ENCODE data around the gene PCF11. TPM values are rescaled to one million over a fixed set of nuclear protein-coding genes. Genes with fewer than 3 reads are reported as not detected.

PCF11 gene
- total RNA-seq, 1 experiment from 2014 or later: 57.5 TPM

GRCh38 chr11:83219095-83219494 is 62.2 kb downstream of the PCF11 start:
- ChIA-PET POLR2A (no interaction called here), CTCF (interaction anchor here (1.1 kb wide), 1 partner anchor 19 kb away, joined by 3 read pairs; no protein-coding TSS in a partner anchor)
- no peak for TF ChIP-seq CTCF (IDR thresholded peaks at IDR 0.05; ENCODE audit: unreplicated experiment)
- intact Hi-C loops (cut with micrococcal nuclease): no loop called here
- DNase-seq (ENCODE audit: unreplicated experiment): peak; percentile 25
- no TSS peak for BruUV-seq (replicated peaks)
- no peaks in the 10 kb centered on the region for H3K27me3 Mint-ChIP-seq (ENCODE audit: insufficient read depth, unreplicated experiment)
- peaks cover 6% of the 10 kb centered on the region for H3K4me1 Mint-ChIP-seq (ENCODE audit: insufficient read depth, unreplicated experiment)
- H3K27ac Mint-ChIP-seq (ENCODE audit: low read depth, unreplicated experiment): no peak overlapping the region
- peaks cover 9% of the 10 kb centered on the region for H3K36me3 Mint-ChIP-seq (ENCODE audit: insufficient read depth, unreplicated experiment)
- no peak overlapping the region for H3K4me3 Mint-ChIP-seq (ENCODE audit: unreplicated experiment)
- no peaks in the 10 kb centered on the region for H3K9me3 Mint-ChIP-seq (ENCODE audit: unreplicated experiment)

GRCh38 chr11:83220260-83220659 is 63.3 kb downstream of the PCF11 start:
- CTCF ChIA-PET: interaction anchor here (0.6 to 1.9 kb wide), 4 partner anchors 9 to 31 kb away, joined by 3 to 8 read pairs (median 4); no protein-coding TSS in a partner anchor
- POLR2A ChIA-PET: interaction anchor here (0.6 to 1.4 kb wide), 3 partner anchors 26 to 295 kb away, joined by 3 to 4 read pairs (median 3); partner anchors contain the start of gene ANKRD42
- DNase-seq (ENCODE audit: unreplicated experiment): peak; percentile 85
- Mint-ChIP-seq H3K36me3 (ENCODE audit: insufficient read depth, unreplicated experiment) (no peaks in the 10 kb centered on the region), H3K27ac (ENCODE audit: low read depth, unreplicated experiment) (peak overlapping the region; percentile 65), H3K9me3 (ENCODE audit: unreplicated experiment) (no peaks in the 10 kb centered on the region), H3K27me3 (ENCODE audit: insufficient read depth, unreplicated experiment) (no peaks in the 10 kb centered on the region), H3K4me3 (ENCODE audit: unreplicated experiment) (peak overlapping the region; percentile 52), H3K4me1 (ENCODE audit: insufficient read depth, unreplicated experiment) (peaks cover 6% of the 10 kb centered on the region)
- no TSS peak for BruUV-seq (replicated peaks)
- TF ChIP-seq CTCF (IDR thresholded peaks at IDR 0.05; ENCODE audit: unreplicated experiment): no peak
- intact Hi-C loops (cut with micrococcal nuclease): no loop called here

- ChIA-PET CTCF (interaction anchor here (1.5 to 1.9 kb wide), 2 partner anchors 15 to 29 kb away, joined by 4 to 8 read pairs; no protein-coding TSS in a partner anchor), POLR2A (interaction anchor here (0.8 to 1.0 kb wide), 2 partner anchors 28 to 171 kb away, joined by 3 read pairs; no protein-coding TSS in a partner anchor)
- intact Hi-C loops (cut with micrococcal nuclease): no loop called here
- H3K27me3 Mint-ChIP-seq (ENCODE audit: insufficient read depth, unreplicated experiment): no peaks in the 10 kb centered on the region
- H3K4me1 Mint-ChIP-seq (ENCODE audit: insufficient read depth, unreplicated experiment): peaks cover 6% of the 10 kb centered on the region
- H3K4me3 Mint-ChIP-seq (ENCODE audit: unreplicated experiment): no peak overlapping the region
- TF ChIP-seq CTCF (IDR thresholded peaks at IDR 0.05; ENCODE audit: unreplicated experiment): no peak
- H3K9me3 Mint-ChIP-seq (ENCODE audit: unreplicated experiment): no peaks in the 10 kb centered on the region
- DNase-seq (ENCODE audit: unreplicated experiment): no peak
- no peak overlapping the region for H3K27ac Mint-ChIP-seq (ENCODE audit: low read depth, unreplicated experiment)
- H3K36me3 Mint-ChIP-seq (ENCODE audit: insufficient read depth, unreplicated experiment): no peaks in the 10 kb centered on the region
- BruUV-seq (replicated peaks): no TSS peak
These were observed 64.8 kb downstream of the PCF11 start for GRCh38 chr11:83221694-83222093.

- DNase-seq (ENCODE audit: unreplicated experiment): no peak
- TF ChIP-seq CTCF (IDR thresholded peaks at IDR 0.05; ENCODE audit: unreplicated experiment): no peak
- Mint-ChIP-seq H3K4me3 (ENCODE audit: unreplicated experiment) (no peak overlapping the region), H3K36me3 (ENCODE audit: insufficient read depth, unreplicated experiment) (no peaks in the 10 kb centered on the region), H3K4me1 (ENCODE audit: insufficient read depth, unreplicated experiment) (peaks cover 6% of the 10 kb centered on the region), H3K27me3 (ENCODE audit: insufficient read depth, unreplicated experiment) (no peaks in the 10 kb centered on the region), H3K9me3 (ENCODE audit: unreplicated experiment) (no peaks in the 10 kb centered on the region), H3K27ac (ENCODE audit: low read depth, unreplicated experiment) (no peak overlapping the region)
- no TSS peak for BruUV-seq (replicated peaks)
- ChIA-PET POLR2A (interaction anchor here (0.8 kb wide), 1 partner anchor 172 kb away, joined by 3 read pairs; no protein-coding TSS in a partner anchor), CTCF (interaction anchor here (0.6 to 1.5 kb wide), 3 partner anchors 17 to 782 kb away, joined by 3 to 4 read pairs (median 4); no protein-coding TSS in a partner anchor)
- intact Hi-C loops (cut with micrococcal nuclease): no loop called here
These were observed 65.6 kb downstream of the PCF11 start for GRCh38 chr11:83222499-83222898.
